ENCODE data around the gene MYO3B. TPM values are rescaled to one million over a fixed set of nuclear protein-coding genes. Genes with fewer than 3 reads are reported as not detected.

MYO3B gene
- polyA plus RNA-seq, 1 of the 3 experiments (the other 2 are of a cell fraction), result not detected

- no peaks in the 10 kb centered on the region for H3K9me2 ChIP-seq
- H4K20me1 ChIP-seq (ENCODE audit: insufficient read depth), result no peaks in the 10 kb centered on the region
- CTCF ChIA-PET, result interaction anchor here (0.8 to 5.0 kb wide), 3 partner anchors 11 to 431 kb away, joined by 3 to 20 read pairs (median 3); no protein-coding TSS in a partner anchor
- H3K9me3 ChIP-seq, result no peaks in the 10 kb centered on the region
- no peak for TF ChIP-seq SMC3 (IDR thresholded peaks at IDR 0.05; ENCODE audit: low read depth, low read length)
- no peak for TF ChIP-seq FOXJ3 (CRISPR knock-in tag; IDR thresholded peaks at IDR 0.05)
- no peak for TF ChIP-seq RFX5 (IDR thresholded peaks at IDR 0.05; ENCODE audit: low read length)
- TF ChIP-seq MAX (IDR thresholded peaks at IDR 0.05; ENCODE audit: low read depth), result no peak
- TF ChIP-seq MEF2A (IDR thresholded peaks at IDR 0.05; ENCODE audit: borderline replicate concordance, low read depth), result no peak
- no peak for TF ChIP-seq RCOR1 (IDR thresholded peaks at IDR 0.05; ENCODE audit: low read length)
- TF ChIP-seq NFIC (IDR thresholded peaks at IDR 0.05; ENCODE audit: borderline replicate concordance), result no peak
- TF ChIP-seq TCF12 (IDR thresholded peaks at IDR 0.05), result no peak
- no peak for TF ChIP-seq YY1 (IDR thresholded peaks at IDR 0.05; ENCODE audit: low read depth)
- no peak for TF ChIP-seq MXI1 (IDR thresholded peaks at IDR 0.05; ENCODE audit: low read depth, low read length)
- no peak for TF ChIP-seq JUND (IDR thresholded peaks at IDR 0.05)
- TF ChIP-seq POLR2AphosphoS5 (IDR thresholded peaks at IDR 0.05; ENCODE audit: low read depth, low read length), result no peak
- TF ChIP-seq RAD21 (IDR thresholded peaks at IDR 0.05; ENCODE audit: low read length), result no peak
- TF ChIP-seq GATA2 (CRISPR knock-in tag; IDR thresholded peaks at IDR 0.05), result no peak
- TF ChIP-seq NRF1 (IDR thresholded peaks at IDR 0.05; ENCODE audit: low read depth, low read length), result no peak
- TF ChIP-seq GABPA (IDR thresholded peaks at IDR 0.05; ENCODE audit: low read depth), result no peak
- no peak overlapping the region for H3K9ac ChIP-seq
- no peaks in the 10 kb centered on the region for H3K4me1 ChIP-seq (ENCODE audit: control insufficient read depth in 1 of 2, insufficient read depth in 2 of 2, low read depth in 1 of 2, low read length in 1 of 2)
- H3K4me2 ChIP-seq, result no peak overlapping the region
- WGBS (ENCODE audit: low lambda C conversion rate), result 60% methylated on average over 2 of the region's 2 CpGs
- H3F3A ChIP-seq (replicated peaks; ENCODE audit: insufficient read depth), result no peaks in the 10 kb centered on the region
- no peak overlapping the region for H2AFZ ChIP-seq (ENCODE audit: low read depth)
- DNase-seq, result no peak
- POLR2A ChIA-PET, result no interaction called here
- no peaks in the 10 kb centered on the region; the same call in 1 of the 2 replicates for H3K27me3 ChIP-seq (ENCODE audit: insufficient read depth)
- H3K27ac ChIP-seq (ENCODE audit: low read depth in 2 of 2, low read length in 1 of 2), result no peak overlapping the region
- no peaks in the 10 kb centered on the region for H3K79me2 ChIP-seq (ENCODE audit: insufficient read depth)
- no peaks in the 10 kb centered on the region for H3K36me3 ChIP-seq (replicated peaks in 1 of 2; ENCODE audit: control insufficient read depth in 1 of 2, insufficient read depth in 2 of 2, low read length in 1 of 2)
- no peak overlapping the region for H3K4me3 ChIP-seq (ENCODE audit: low read depth in 2 of 2, low read length in 1 of 2)
Measured at GRCh38 chr2:170381678-170382077, 203.7 kb downstream of the MYO3B start.

GRCh38 chr2:170386554-170386953 is 208.6 kb downstream of the MYO3B start:
- Histone ChIP-seq H3K79me2 (ENCODE audit: insufficient read depth) (no peaks in the 10 kb centered on the region), H2AFZ (ENCODE audit: low read depth) (no peak overlapping the region), H4K20me1 (ENCODE audit: insufficient read depth) (no peaks in the 10 kb centered on the region), H3K9me3 (no peaks in the 10 kb centered on the region), H3K36me3 (replicated peaks in 1 of 2; ENCODE audit: control insufficient read depth in 1 of 2, insufficient read depth in 2 of 2, low read length in 1 of 2) (no peaks in the 10 kb centered on the region), H3K9ac (no peak overlapping the region), H3K9me2 (no peaks in the 10 kb centered on the region), H3F3A (replicated peaks; ENCODE audit: insufficient read depth) (no peaks in the 10 kb centered on the region), H3K27ac (ENCODE audit: low read depth in 2 of 2, low read length in 1 of 2) (no peak overlapping the region), H3K4me3 (ENCODE audit: low read depth in 2 of 2, low read length in 1 of 2) (no peak overlapping the region), H3K4me2 (no peak overlapping the region), H3K4me1 (ENCODE audit: control insufficient read depth in 1 of 2, insufficient read depth in 2 of 2, low read depth in 1 of 2, low read length in 1 of 2) (no peaks in the 10 kb centered on the region), H3K27me3 (ENCODE audit: insufficient read depth) (no peaks in the 10 kb centered on the region; the same call in 1 of the 2 replicates)
- POLR2A ChIA-PET, result no interaction called here
- CTCF ChIA-PET, result no interaction called here
- 40% methylated on average over 3 of the region's 3 CpGs for WGBS (ENCODE audit: low lambda C conversion rate)
- TF ChIP-seq SMC3 (IDR thresholded peaks at IDR 0.05; ENCODE audit: low read depth, low read length) (no peak), TEAD4 (IDR thresholded peaks at IDR 0.05; ENCODE audit: borderline replicate concordance, insufficient read depth) (no peak), RAD21 (IDR thresholded peaks at IDR 0.05; ENCODE audit: low read length) (no peak), FOSL2 (IDR thresholded peaks at IDR 0.05; ENCODE audit: borderline replicate concordance, low read depth) (no peak), TAF1 (IDR thresholded peaks at IDR 0.05; ENCODE audit: borderline replicate concordance, low read depth, low read length) (no peak), GABPA (IDR thresholded peaks at IDR 0.05; ENCODE audit: low read depth) (no peak), MAX (IDR thresholded peaks at IDR 0.05; ENCODE audit: low read depth) (no peak), IRF3 (IDR thresholded peaks at IDR 0.05; ENCODE audit: low read depth, low read length) (no peak), JUND (IDR thresholded peaks at IDR 0.05) (no peak), NFIC (IDR thresholded peaks at IDR 0.05; ENCODE audit: borderline replicate concordance) (no peak), EZH2phosphoT487 (IDR thresholded peaks at IDR 0.05; ENCODE audit: borderline replicate concordance, low read depth) (no peak), FOXM1 (IDR thresholded peaks at IDR 0.05; ENCODE audit: low read depth) (no peak), USF2 (IDR thresholded peaks at IDR 0.05; ENCODE audit: borderline replicate concordance, low read depth, low read length) (no peak), RXRA (IDR thresholded peaks at IDR 0.05; ENCODE audit: borderline replicate concordance, low read depth) (no peak), YY1 (IDR thresholded peaks at IDR 0.05; ENCODE audit: low read depth) (no peak), RFX5 (IDR thresholded peaks at IDR 0.05; ENCODE audit: low read length) (no peak), RCOR1 (IDR thresholded peaks at IDR 0.05; ENCODE audit: low read length) (no peak), ZBTB33 (IDR thresholded peaks at IDR 0.05; ENCODE audit: borderline replicate concordance, low read depth) (no peak), CHD2 (IDR thresholded peaks at IDR 0.05; ENCODE audit: low read length, partially characterized antibody) (no peak)
- no peak for DNase-seq

Measured in SK-N-SH (cell line).